ENCODE measurements around the gene ZBED3.

DNA sequence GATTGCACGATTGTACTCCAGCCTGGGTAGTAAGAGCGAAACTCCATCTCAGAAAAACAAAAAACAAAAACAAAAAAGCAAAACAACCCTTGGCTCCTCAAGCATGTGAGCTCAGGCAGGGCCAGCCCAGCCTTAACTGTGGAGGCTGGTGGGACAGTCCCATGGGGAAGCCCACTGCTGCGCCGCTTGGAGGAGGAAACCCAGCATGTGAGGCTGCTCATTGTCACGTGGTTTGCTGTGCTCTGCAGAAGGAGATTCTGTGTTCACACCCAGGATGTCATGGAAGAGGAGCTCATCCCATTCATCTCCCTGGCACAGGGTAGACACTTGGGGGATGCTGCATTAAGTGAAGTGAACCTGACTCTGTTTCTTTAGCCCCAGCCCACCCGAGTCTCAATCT, 4.0 kb downstream of the ZBED3 start:
- TF ChIP-seq, protein P1, sequence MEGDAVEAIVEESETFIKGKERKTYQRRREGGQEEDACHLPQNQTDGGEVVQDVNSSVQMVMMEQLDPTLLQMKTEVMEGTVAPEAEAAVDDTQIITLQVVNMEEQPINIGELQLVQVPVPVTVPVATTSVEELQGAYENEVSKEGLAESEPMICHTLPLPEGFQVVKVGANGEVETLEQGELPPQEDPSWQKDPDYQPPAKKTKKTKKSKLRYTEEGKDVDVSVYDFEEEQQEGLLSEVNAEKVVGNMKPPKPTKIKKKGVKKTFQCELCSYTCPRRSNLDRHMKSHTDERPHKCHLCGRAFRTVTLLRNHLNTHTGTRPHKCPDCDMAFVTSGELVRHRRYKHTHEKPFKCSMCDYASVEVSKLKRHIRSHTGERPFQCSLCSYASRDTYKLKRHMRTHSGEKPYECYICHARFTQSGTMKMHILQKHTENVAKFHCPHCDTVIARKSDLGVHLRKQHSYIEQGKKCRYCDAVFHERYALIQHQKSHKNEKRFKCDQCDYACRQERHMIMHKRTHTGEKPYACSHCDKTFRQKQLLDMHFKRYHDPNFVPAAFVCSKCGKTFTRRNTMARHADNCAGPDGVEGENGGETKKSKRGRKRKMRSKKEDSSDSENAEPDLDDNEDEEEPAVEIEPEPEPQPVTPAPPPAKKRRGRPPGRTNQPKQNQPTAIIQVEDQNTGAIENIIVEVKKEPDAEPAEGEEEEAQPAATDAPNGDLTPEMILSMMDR (IDR thresholded peaks at IDR 0.05): no peak
- TF ChIP-seq POLR2A (IDR thresholded peaks at IDR 0.05; ENCODE audit: low read depth): no peak
- TF ChIP-seq EP300 (IDR thresholded peaks at IDR 0.05): no peak
- TF ChIP-seq POLR2AphosphoS5 (IDR thresholded peaks at IDR 0.05): no peak

All from esophagus muscularis mucosa (tissue), 4 donors.